Measurements from ENCODE around the gene VWF. TPM values are rescaled to one million over a fixed set of nuclear protein-coding genes. Genes with fewer than 3 reads are reported as not detected.
"Not testable (repeated sequence)": the region's sequence is repeated elsewhere in the genome, so short reads cannot be mapped to it uniquely, and the experiment has no call there.

The VWF gene
- total RNA-seq, 2 donors from 2014 or later = 241 to 483 TPM

GRCh38 chr12:6148061-6148460, 23.6 kb upstream of the VWF start:
- intact Hi-C loops (cut with DNase I) = no loop called here
- DNase-seq = no peak
- ATAC-seq = no peak

- no peak for DNase-seq
- intact Hi-C loops (cut with DNase I) = no loop called here
- ATAC-seq = no peak
Observed at GRCh38 chr12:6146951-6147350, 22.5 kb upstream of the VWF start.

- intact Hi-C loops (cut with DNase I) = no loop called here
- ATAC-seq (no peak), DNase-seq (no peak)
Observed at GRCh38 chr12:6146509-6146908, 22.0 kb upstream of the VWF start.

GRCh38 chr12:6145564-6145963, 21.1 kb upstream of the VWF start:
- intact Hi-C loops (cut with DNase I) = no loop called here
- DNase-seq = no peak
- ATAC-seq = no peak

GRCh38 chr12:6143303-6143675, 18.8 kb upstream of the VWF start:
- no peak for DNase-seq
- intact Hi-C loops (cut with DNase I) = no loop called here
- ATAC-seq = no peak

GRCh38 chr12:6142368-6143302, 18.2 kb upstream of the VWF start:
- DNase-seq; intact Hi-C loops (cut with DNase I); ATAC-seq: not testable (repeated sequence)

- ATAC-seq; intact Hi-C loops (cut with DNase I); DNase-seq: not testable (repeated sequence)
Observed at GRCh38 chr12:6141731-6142367, 17.4 kb upstream of the VWF start.

GRCh38 chr12:6140651-6141447, 16.4 kb upstream of the VWF start:
- intact Hi-C loops (cut with DNase I) = no loop called here
- peak; percentile 64 to 72 for ATAC-seq
- peak; percentile 52 for DNase-seq

GRCh38 chr12:6135071-6135470, 10.6 kb upstream of the VWF start:
- no peak for ATAC-seq
- no peak for DNase-seq
- intact Hi-C loops (cut with DNase I) = no loop called here

- no peak for DNase-seq
- ATAC-seq = no peak
- intact Hi-C loops (cut with DNase I) = no loop called here
Observed at GRCh38 chr12:6133642-6134041, 9.2 kb upstream of the VWF start.

GRCh38 chr12:6132496-6132895, 8.0 kb upstream of the VWF start:
- intact Hi-C loops (cut with DNase I) = no loop called here
- DNase-seq = no peak
- no peak for ATAC-seq

GRCh38 chr12:6125310-6125608, 789 bp upstream of the VWF start:
- DNase-seq = no peak
- peak; percentile 35 to 50 for ATAC-seq
- intact Hi-C loops (cut with DNase I) = no loop called here

GRCh38 chr12:6123258-6123657, 1.2 kb downstream of the VWF start:
- intact Hi-C loops (cut with DNase I) = no loop called here
- DNase-seq = no peak
- no peak for ATAC-seq

GRCh38 chr12:6122201-6122600, 2.3 kb downstream of the VWF start:
- ATAC-seq (no peak), DNase-seq (no peak)
- intact Hi-C loops (cut with DNase I) = no loop called here

- ATAC-seq (no peak), DNase-seq (no peak)
- intact Hi-C loops (cut with DNase I) = no loop called here
Observed at GRCh38 chr12:6120796-6121473, 3.5 kb downstream of the VWF start.

- DNase-seq = no peak
Observed at GRCh38 chr12:6118891-6119568, 5.4 kb downstream of the VWF start.

GRCh38 chr12:6116471-6117021, 7.9 kb downstream of the VWF start:
- DNase-seq = peak; percentile 64
- intact Hi-C loops (cut with DNase I) = no loop called here
- ATAC-seq = peak; percentile 28 to 48

More at GRCh38 chr12:6118891-6119568, 5.4 kb downstream of the VWF start:
- no peak for ATAC-seq
- intact Hi-C loops (cut with DNase I) = no loop called here

GRCh38 chr12:6115389-6115788, 9.1 kb downstream of the VWF start:
- ATAC-seq (no peak), DNase-seq (no peak)
- intact Hi-C loops (cut with DNase I) = no loop called here

GRCh38 chr12:6114476-6114870, 10.0 kb downstream of the VWF start:
- intact Hi-C loops (cut with DNase I) = no loop called here
- ATAC-seq (no peak), DNase-seq (no peak)

All from left cardiac atrium (tissue), 4 donors.